Activated T-helper 17 cell treated with anti-CD3 and anti-CD28 coated beads, Interleukin-2, amount 50 U/mL, for 72 hours (primary cell): ENCODE results near the gene AFF3. TPM values are rescaled to one million over a fixed set of nuclear protein-coding genes. Genes with fewer than 3 reads are reported as not detected.
"Not testable (repeated sequence)": the region's sequence is repeated elsewhere in the genome, so short reads cannot be mapped to it uniquely, and the experiment has no call there.

Experiments used
- ATAC-seq: fragments of 150-1000 bp; cut with Tn5 transposase; replicated peaks from 2 replicates; pipeline ENCODE4 v1.10.0; 2021; ENCODE audit warnings: mild to moderate bottlenecking, moderate library complexity
- H3K27ac Mint-ChIP-seq: one replicate; pipeline ENCODE4 v1.8.0; 2022; ENCODE audit warnings: mixed read lengths
- H3K27me3 Mint-ChIP-seq: one replicate; pipeline ENCODE4 v1.8.0; 2022; ENCODE audit warnings: mixed read lengths
- H3K36me3 Mint-ChIP-seq: one replicate; pipeline ENCODE4 v1.8.0; 2022; ENCODE audit warnings: low read depth, mild to moderate bottlenecking, mixed read lengths
- H3K4me1 Mint-ChIP-seq: one replicate; pipeline ENCODE4 v1.8.0; 2022; ENCODE audit warnings: mixed read lengths
- H3K4me3 Mint-ChIP-seq: one replicate; pipeline ENCODE4 v1.8.0; 2022; ENCODE audit warnings: mild to moderate bottlenecking, mixed read lengths
- H3K9me3 Mint-ChIP-seq: one replicate; pipeline ENCODE4 v1.8.0; 2022; ENCODE audit warnings: mixed read lengths
- total RNA-seq, 2 donors: library from RNA; stranded (reverse); gene quantifications; one replicate each; pipeline ENCODE4 v1.2.3, GENCODE V29; 2022

Gene AFF3
- total RNA-seq, 2 donors from 2014 or later, result 0.32 to 0.42 TPM

DNA sequence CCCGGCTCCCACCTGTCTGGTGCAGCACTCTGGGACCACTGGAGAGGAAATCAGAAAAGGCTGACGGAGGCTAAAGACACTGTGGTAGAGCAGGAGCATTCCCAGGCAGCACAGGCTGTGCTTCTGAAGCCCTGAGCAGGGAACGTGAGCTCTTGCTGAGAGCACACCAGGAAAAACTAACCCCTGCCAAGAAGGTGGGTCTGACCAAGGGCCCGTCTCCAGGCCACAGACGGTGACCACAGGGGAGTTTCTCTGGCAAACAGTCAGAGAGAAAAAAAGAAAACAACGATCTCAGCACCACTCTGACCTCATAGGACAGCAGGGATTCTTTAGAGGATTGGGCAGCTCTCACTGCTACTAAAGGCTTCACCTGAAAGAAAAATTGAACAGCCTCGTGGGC, 201.4 kb downstream of the AFF3 start:
- H3K4me3 Mint-ChIP-seq, result no peak overlapping the region
- H3K36me3 Mint-ChIP-seq, result no peaks in the 10 kb centered on the region
- no peaks in the 10 kb centered on the region for H3K9me3 Mint-ChIP-seq
- no peaks in the 10 kb centered on the region for H3K4me1 Mint-ChIP-seq
- peaks cover 6% of the 10 kb centered on the region for H3K27me3 Mint-ChIP-seq
- ATAC-seq, result no peak
- no peak overlapping the region for H3K27ac Mint-ChIP-seq

DNA sequence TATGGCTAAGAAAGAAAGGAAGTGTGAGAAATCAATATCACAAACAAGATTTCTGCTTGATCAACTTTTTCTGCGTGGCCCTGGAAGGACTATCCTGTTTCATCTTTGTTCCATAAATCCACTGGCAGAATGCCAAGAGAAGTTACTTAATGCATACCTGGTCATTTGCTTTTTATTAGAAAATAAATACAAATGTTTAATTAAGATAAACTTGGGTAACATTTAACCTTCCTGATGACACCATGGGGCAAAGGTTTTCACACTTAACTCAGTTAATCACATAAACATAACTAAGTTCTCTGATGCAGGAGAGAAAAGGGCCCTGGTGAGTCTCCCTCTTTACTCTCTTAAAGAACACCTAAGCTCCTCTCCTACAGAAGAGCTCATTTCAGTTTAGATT, 203.3 kb downstream of the AFF3 start:
- ATAC-seq, result no peak
- Mint-ChIP-seq H3K4me3 (no peak overlapping the region), H3K27me3 (peaks cover 4% of the 10 kb centered on the region), H3K27ac (no peak overlapping the region), H3K4me1 (no peaks in the 10 kb centered on the region), H3K36me3 (no peaks in the 10 kb centered on the region), H3K9me3 (no peaks in the 10 kb centered on the region)

DNA sequence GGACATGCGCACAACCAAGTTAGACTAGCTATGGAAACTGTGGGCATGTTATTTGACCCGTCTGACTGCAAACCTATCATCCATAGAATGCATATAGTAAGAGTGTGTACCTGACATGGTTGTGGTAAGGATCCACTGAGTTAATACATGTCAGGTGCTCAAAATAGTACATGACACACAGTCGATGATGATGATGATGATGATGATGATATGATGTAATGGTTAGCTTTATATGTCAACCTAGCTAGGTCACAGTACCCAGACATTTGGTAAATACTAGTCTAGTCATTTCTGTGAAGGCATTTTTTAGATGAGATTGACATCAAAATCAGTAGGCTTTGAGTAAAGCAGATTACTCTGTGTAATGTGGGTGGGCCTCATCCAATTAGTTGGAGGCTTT, 204.1 kb downstream of the AFF3 start:
- Mint-ChIP-seq H3K27ac (no peak overlapping the region), H3K27me3 (peaks cover 3% of the 10 kb centered on the region)

DNA sequence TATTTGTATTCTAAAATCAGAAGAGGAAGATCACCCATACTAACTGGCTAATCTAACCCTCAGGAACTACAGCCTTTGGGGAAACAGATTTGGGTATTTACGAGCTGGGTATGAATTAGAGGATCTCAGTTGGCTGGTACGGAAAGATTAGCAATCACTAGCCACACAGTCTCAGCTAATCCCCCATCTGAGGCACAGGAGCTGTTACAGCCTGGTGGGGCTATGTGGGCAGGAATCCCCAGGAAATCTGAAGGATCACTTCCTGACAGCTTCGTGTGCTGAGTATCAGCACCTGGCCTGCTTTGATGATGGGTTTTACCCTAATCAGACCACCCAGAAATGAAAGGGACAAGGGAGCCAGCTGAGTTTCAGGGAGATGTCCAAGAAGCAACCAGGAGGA, 206.3 kb downstream of the AFF3 start:
- H3K27me3 Mint-ChIP-seq, result no peaks in the 10 kb centered on the region
- H3K9me3 Mint-ChIP-seq, result no peaks in the 10 kb centered on the region
- no peak for ATAC-seq
- H3K4me1 Mint-ChIP-seq, result no peaks in the 10 kb centered on the region
- no peaks in the 10 kb centered on the region for H3K36me3 Mint-ChIP-seq
- H3K27ac Mint-ChIP-seq, result no peak overlapping the region
- H3K4me3 Mint-ChIP-seq, result no peak overlapping the region

More for the DNA sequence above, 204.1 kb downstream of the AFF3 start:
- ATAC-seq, result no peak
- Mint-ChIP-seq H3K9me3 (no peaks in the 10 kb centered on the region), H3K4me1 (no peaks in the 10 kb centered on the region), H3K4me3 (no peak overlapping the region), H3K36me3 (no peaks in the 10 kb centered on the region)

DNA sequence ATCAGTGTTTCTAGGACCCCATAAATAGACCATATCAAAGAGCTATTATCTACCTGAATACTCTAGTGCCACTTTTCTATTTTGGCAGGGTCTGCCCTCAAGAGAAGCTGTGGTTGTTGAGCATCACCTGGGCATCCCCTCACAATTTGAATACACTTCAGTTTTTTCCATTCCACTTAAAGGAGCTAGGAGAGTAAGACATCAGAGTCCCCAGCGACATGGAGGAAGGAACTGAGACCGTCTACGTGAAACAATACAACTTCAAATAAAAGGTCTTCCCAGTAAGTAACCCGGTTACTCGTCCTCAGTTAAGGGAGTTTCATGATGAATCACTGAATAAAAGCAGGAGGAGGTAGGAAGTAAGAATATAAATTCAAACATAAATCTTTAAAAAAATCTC, 206.7 kb downstream of the AFF3 start:
- H3K36me3 Mint-ChIP-seq, result no peaks in the 10 kb centered on the region
- no peak overlapping the region for H3K4me3 Mint-ChIP-seq

DNA sequence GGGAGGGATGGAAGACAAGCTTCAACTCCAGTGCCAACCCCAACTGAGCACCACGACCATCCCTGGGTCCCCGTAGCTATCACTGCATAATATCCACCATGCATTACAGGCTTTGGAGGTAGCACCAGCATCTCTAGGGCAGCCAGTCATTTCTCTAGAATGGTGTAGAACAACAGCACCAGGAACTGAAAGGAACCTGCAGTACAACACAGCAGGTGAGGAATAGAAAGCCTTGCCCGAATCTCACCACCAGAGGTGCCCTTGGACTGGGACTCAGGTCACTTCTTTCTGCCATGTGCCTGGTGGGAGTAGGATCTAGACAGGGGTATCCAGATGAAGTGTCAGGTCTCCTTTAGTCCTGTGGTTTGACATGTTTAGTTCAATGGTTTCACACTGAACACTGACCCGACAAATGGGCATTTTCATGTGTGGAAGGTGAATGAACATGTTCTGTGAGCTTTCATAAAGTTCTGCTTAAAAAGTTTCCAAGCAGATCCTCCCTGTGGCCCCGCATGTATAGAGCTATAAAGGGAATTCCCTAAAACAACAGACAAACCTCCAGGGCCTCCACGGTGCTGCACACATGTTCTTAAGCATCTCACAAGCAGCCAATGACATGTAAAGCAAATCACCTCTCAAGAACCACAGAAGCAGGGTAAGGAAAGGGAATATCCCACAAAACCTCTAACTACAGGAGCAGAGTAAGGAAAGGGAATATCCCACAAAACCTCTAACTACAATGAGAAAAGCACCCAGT, 208.3 kb downstream of the AFF3 start:
- H3K27ac Mint-ChIP-seq, result no peak overlapping the region
- H3K4me1 Mint-ChIP-seq, result no peaks in the 10 kb centered on the region
- H3K9me3 Mint-ChIP-seq, result no peaks in the 10 kb centered on the region
- no peak overlapping the region for H3K4me3 Mint-ChIP-seq
- H3K36me3 Mint-ChIP-seq, result no peaks in the 10 kb centered on the region
- no peak for ATAC-seq
- H3K27me3 Mint-ChIP-seq, result no peaks in the 10 kb centered on the region

More for the DNA sequence above, 206.7 kb downstream of the AFF3 start:
- no peaks in the 10 kb centered on the region for H3K27me3 Mint-ChIP-seq
- H3K27ac Mint-ChIP-seq, result no peak overlapping the region
- ATAC-seq, result no peak
- H3K4me1 Mint-ChIP-seq, result no peaks in the 10 kb centered on the region
- H3K9me3 Mint-ChIP-seq, result no peaks in the 10 kb centered on the region

DNA sequence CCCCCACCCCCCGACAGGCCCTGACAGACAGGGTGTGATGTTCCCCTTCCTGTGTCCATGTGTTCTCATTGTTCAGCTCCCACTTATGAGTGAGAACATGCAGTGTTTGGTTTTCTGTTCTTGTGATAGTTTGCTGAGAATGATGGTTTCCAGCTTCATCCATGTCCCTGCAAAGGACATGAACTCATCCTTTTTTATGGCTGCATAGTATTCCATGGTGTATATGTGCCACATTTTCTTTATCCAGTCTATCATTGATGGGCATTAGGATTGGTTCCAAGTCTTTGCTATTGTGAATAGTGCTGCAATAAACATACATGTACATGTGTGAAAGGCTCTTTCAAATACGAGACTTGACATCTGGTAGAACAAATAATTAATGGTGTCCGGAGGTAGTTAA, 208.9 kb downstream of the AFF3 start:
- H3K27me3 Mint-ChIP-seq, H3K4me3 Mint-ChIP-seq, ATAC-seq, H3K9me3 Mint-ChIP-seq, H3K4me1 Mint-ChIP-seq, H3K27ac Mint-ChIP-seq, H3K36me3 Mint-ChIP-seq: not testable (repeated sequence)

DNA sequence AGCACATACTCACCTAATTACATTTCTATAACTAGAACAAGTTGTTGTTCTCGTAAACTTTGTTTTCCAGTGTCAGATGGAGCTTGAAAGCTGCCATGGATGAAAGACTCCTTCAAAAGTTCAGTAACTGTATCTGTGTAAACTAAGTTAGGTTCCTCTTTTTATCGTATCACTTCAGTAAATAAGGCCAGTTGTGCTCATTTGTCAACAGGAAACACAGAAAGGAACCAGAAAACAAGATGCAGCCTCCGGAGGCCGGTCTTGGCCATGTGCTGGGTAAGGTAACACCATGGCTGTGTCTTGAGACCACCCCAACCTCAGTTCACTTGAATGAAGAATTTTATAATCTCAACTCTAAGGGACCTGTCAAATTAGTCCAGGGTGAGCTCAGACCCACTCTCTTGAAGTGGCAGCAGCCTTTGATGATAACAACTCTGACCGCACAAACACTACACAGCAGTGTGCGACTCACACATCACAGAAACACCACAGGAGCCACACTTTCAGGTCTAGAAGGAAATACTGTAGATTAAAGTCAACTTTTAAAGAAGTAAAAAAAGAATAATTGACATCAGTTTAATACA, 213.8 kb downstream of the AFF3 start:
- Mint-ChIP-seq H3K9me3 (no peaks in the 10 kb centered on the region), H3K27ac (no peak overlapping the region), H3K4me3 (no peak overlapping the region), H3K27me3 (no peaks in the 10 kb centered on the region), H3K4me1 (no peaks in the 10 kb centered on the region), H3K36me3 (no peaks in the 10 kb centered on the region)
- ATAC-seq, result no peak

DNA sequence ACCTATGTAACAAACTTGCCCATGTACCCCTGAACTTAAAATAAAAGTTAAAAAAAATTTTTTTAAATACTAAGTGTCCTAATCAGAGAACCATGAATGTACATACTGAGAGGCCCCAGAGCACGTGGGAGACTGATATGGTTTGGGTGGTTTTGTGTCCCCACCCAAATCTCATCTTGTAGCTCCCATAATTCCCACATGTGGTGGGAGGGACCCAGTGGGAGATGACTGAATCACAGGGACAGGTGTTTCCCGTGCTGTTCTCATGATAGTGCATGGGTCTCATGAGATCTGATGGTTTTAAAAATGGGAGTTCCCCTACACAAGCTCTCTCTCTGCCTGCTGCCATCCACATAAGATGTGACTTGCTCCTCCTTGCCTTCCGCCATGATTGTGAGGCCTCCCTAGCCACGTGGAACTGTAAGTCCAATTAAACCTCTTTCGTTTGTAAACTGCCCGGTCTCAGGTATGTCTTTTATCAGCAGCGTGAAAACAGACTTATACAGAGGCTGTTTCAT, 214.6 kb downstream of the AFF3 start:
- not testable (repeated sequence) for H3K27me3 Mint-ChIP-seq, ATAC-seq, H3K4me3 Mint-ChIP-seq, H3K9me3 Mint-ChIP-seq, H3K27ac Mint-ChIP-seq, H3K4me1 Mint-ChIP-seq, H3K36me3 Mint-ChIP-seq

DNA sequence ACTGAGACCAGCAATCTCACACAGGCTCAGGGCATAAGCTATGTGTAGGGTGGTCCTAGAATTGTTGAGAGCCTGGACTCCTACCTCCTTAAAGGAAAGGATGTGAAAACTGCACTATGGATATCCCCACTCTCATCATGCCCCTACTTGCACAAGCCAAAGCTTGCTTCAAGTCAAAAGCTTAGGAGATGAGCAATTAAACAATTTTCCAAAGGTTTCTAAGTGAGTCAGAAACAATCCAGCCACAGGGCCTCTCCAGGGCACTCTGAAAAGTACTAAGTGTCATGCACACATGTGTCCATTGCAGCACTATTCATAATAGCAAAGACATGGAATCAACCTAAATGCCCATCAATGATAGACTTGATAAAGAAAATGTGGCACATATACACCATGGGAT, 215.4 kb downstream of the AFF3 start:
- Mint-ChIP-seq H3K27me3 (no peaks in the 10 kb centered on the region), H3K36me3 (no peaks in the 10 kb centered on the region), H3K4me3 (no peak overlapping the region), H3K4me1 (no peaks in the 10 kb centered on the region), H3K27ac (no peak overlapping the region), H3K9me3 (no peaks in the 10 kb centered on the region)
- no peak for ATAC-seq

DNA sequence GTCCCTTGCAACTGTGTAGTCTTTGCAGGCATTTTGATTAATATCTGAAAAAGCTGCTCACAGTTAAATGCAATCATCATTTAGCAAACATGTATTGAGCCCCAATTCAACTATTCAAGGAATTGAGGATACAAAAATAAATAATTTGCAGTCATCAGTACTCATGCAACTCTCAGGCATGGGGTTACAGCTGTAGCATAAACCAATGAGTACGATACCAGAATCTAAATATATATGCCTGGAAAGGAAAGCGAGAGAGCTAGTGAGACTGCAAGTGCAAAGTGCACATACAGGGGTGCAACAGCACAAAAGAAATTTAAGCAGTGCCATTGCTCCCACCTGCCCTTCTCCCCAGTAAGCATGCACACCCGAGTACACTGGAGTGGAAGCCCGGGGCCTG, 216.4 kb downstream of the AFF3 start:
- Mint-ChIP-seq H3K36me3 (no peaks in the 10 kb centered on the region), H3K27ac (no peak overlapping the region), H3K9me3 (no peaks in the 10 kb centered on the region), H3K4me1 (no peaks in the 10 kb centered on the region), H3K27me3 (no peaks in the 10 kb centered on the region), H3K4me3 (no peak overlapping the region)
- ATAC-seq, result no peak

DNA sequence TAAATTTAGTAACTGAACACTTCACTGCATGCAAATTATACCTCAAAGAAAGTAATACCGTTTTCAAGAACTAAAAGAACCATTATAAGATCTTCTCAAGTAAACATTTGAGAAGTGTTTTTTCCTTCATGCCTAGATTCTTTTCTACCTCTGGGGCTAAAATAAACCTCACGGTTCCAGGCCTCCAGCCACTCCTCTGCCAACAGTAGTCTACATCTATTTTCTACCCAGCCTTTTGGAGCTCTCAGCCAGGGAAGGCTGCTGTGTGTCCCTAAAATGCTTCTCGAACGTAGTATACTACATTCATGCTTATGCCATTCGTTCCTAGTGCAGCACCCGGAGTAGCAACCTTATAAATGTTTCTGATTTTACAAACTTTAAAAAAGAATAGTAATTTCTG, 219.7 kb downstream of the AFF3 start:
- H3K4me1 Mint-ChIP-seq, result no peaks in the 10 kb centered on the region
- no peak overlapping the region for H3K4me3 Mint-ChIP-seq
- H3K9me3 Mint-ChIP-seq, result no peaks in the 10 kb centered on the region
- H3K27me3 Mint-ChIP-seq, result no peaks in the 10 kb centered on the region
- no peak overlapping the region for H3K27ac Mint-ChIP-seq
- no peaks in the 10 kb centered on the region for H3K36me3 Mint-ChIP-seq
- no peak for ATAC-seq

DNA sequence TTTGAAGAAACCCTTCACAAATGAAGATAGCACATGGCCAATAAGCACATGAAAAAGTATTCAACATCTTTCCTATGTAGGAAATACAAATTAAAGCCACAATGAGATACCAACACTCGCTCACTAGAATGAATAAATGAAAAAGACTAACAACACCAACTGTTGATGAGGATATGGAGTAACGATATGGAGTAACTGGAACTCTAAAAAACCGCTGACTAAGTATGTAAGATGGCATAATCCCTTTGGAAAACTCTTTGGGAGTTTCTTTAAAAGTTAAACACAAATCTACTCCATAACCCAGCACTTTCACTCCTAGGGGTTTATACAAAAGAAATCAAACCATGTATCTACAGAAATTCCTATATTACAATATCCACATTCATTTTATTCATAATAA, 220.5 kb downstream of the AFF3 start:
- ATAC-seq, result no peak
- Mint-ChIP-seq H3K27ac (no peak overlapping the region), H3K4me1 (no peaks in the 10 kb centered on the region), H3K36me3 (no peaks in the 10 kb centered on the region), H3K9me3 (no peaks in the 10 kb centered on the region), H3K4me3 (no peak overlapping the region), H3K27me3 (no peaks in the 10 kb centered on the region)

DNA sequence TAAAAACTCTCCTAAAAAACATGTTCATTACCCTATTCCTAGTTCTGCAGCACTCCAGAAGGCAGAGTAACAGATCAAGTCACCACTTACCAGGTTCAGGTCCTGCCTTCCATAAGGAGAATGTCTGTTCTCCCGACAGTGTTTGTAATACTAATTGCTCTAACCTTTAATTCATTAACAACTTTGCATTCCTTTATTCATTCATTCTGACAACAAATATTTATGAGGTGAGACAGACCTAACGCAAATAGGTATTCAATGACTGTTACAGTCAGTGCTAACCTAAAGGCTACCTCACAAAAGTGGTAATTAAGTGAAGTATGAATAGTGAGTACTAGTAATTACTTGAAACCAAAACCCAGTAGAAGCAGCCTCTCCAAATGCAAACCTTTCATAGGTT, 224.0 kb downstream of the AFF3 start:
- no peak overlapping the region for H3K27ac Mint-ChIP-seq
- H3K4me1 Mint-ChIP-seq, result no peaks in the 10 kb centered on the region
- no peaks in the 10 kb centered on the region for H3K27me3 Mint-ChIP-seq
- no peak overlapping the region for H3K4me3 Mint-ChIP-seq
- H3K36me3 Mint-ChIP-seq, result no peaks in the 10 kb centered on the region
- no peaks in the 10 kb centered on the region for H3K9me3 Mint-ChIP-seq
- no peak for ATAC-seq

DNA sequence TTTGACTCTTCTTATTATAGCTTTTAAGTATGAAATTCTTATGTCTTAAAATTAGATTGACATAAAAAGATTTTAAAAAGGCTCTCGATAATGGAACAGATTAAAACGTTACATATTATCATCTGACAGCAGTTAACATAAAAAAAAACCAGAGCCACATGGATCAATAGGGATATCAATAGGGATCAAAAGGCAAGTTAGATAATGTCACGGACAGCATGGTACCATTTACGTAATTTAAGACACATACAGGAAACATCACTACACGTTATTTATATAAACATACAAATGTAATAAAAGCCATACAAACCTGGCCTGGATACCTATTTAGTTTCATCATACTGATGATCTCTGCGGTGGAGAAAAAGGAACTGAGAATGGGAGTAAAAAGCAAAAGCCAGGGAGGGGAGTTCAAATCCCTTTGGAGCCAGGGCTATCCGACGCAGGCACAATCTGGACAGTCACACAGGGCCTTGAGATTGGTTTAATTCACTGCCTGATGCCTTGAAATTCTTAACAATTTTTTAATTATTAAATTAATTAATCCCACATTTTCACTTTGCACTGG, 227.2 kb downstream of the AFF3 start:
- no peak for ATAC-seq
- H3K36me3 Mint-ChIP-seq, result no peaks in the 10 kb centered on the region
- no peak overlapping the region for H3K27ac Mint-ChIP-seq
- H3K4me1 Mint-ChIP-seq, result no peaks in the 10 kb centered on the region
- no peaks in the 10 kb centered on the region for H3K9me3 Mint-ChIP-seq
- H3K27me3 Mint-ChIP-seq, result no peaks in the 10 kb centered on the region
- no peak overlapping the region for H3K4me3 Mint-ChIP-seq
